HepG2 (cell line): Measurements from ENCODE around the gene GPALPP1.

Experiments
- CREB1 ChIP-seq, 2 experiments: fragments of 450-650 bp in 1 of 2; IDR thresholded peaks; 2 replicates each; pipeline ENCODE4 v1.6.1; 2016 to 2017; ENCODE audit warnings: control low read depth in 1 of 2, mild to moderate bottlenecking in 1 of 2, missing compliant biosample characterization in 1 of 2, missing genetic modification characterization in 1 of 2
- DRAP1 ChIP-seq: IDR thresholded peaks from 2 replicates; pipeline ENCODE4 v1.6.1; 2016; ENCODE audit warnings: missing genetic modification reagents, missing compliant biosample characterization
- ELK4 ChIP-seq: sonication (generic); formaldehyde crosslinking; IDR thresholded peaks from 2 replicates; pipeline ENCODE4 v1.9.0; 2021; ENCODE audit warnings: missing genetic modification reagents, borderline replicate concordance
- HMGXB4 ChIP-seq, 2 experiments: sonication (generic) in 1 of 2; formaldehyde crosslinking in 1 of 2; IDR thresholded peaks; 2 replicates each; pipeline versions ENCODE4 v1.4.0 to v1.6.1; 2018 to 2020; ENCODE audit warnings: missing genetic modification reagents in 2 of 2, borderline replicate concordance in 1 of 2, low read depth in 1 of 2, mild to moderate bottlenecking in 1 of 2, missing biosample characterization in 1 of 2
- NFRKB ChIP-seq: fragments of 450-650 bp; IDR thresholded peaks from 2 replicates; pipeline ENCODE4 v1.6.1; 2017
- SP1 ChIP-seq, 2 experiments: fragments of 450-650 bp in 1 of 2; sonication (generic) in 1 of 2; formaldehyde crosslinking in 1 of 2; IDR thresholded peaks; 2 replicates each; pipeline versions ENCODE4 v1.4.0 to v1.6.1; 2016 to 2020; ENCODE audit warnings: missing genetic modification reagents in 1 of 2
- TOPORS ChIP-seq: sonication (generic); formaldehyde crosslinking; IDR thresholded peaks from 2 replicates; pipeline ENCODE4 v1.8.0; 2023; ENCODE audit warnings: mild to moderate bottlenecking, missing genetic modification reagents
- ZNF605 ChIP-seq: sonication (generic); formaldehyde crosslinking; IDR thresholded peaks from 2 replicates; pipeline ENCODE4 v1.8.0; 2022; ENCODE audit warnings: mild to moderate bottlenecking, missing genetic modification reagents
- TF ChIP-seq, protein P1 (sequence below): sonication (generic); formaldehyde crosslinking; IDR thresholded peaks from 2 replicates; pipeline ENCODE4 v1.5.1; 2020; ENCODE audit warnings: mild to moderate bottlenecking, missing genetic modification reagents
- TF ChIP-seq, protein P2 (sequence below): sonication (generic); formaldehyde crosslinking; IDR thresholded peaks from 2 replicates; pipeline ENCODE4 v1.5.0; 2020; ENCODE audit warnings: mild to moderate bottlenecking, missing genetic modification reagents, moderate library complexity

- no peak for TF ChIP-seq HMGXB4 (CRISPR knock-in tag; IDR thresholded peaks at IDR 0.05; ENCODE audit: borderline replicate concordance in 1 of 2, low read depth in 1 of 2)
- TF ChIP-seq NFRKB: no peak
- TF ChIP-seq SP1 (IDR thresholded peaks at IDR 0.05): no peak
- TF ChIP-seq SP1 (CRISPR knock-in tag; IDR thresholded peaks at IDR 0.05): no peak
- TF ChIP-seq, protein P1, sequence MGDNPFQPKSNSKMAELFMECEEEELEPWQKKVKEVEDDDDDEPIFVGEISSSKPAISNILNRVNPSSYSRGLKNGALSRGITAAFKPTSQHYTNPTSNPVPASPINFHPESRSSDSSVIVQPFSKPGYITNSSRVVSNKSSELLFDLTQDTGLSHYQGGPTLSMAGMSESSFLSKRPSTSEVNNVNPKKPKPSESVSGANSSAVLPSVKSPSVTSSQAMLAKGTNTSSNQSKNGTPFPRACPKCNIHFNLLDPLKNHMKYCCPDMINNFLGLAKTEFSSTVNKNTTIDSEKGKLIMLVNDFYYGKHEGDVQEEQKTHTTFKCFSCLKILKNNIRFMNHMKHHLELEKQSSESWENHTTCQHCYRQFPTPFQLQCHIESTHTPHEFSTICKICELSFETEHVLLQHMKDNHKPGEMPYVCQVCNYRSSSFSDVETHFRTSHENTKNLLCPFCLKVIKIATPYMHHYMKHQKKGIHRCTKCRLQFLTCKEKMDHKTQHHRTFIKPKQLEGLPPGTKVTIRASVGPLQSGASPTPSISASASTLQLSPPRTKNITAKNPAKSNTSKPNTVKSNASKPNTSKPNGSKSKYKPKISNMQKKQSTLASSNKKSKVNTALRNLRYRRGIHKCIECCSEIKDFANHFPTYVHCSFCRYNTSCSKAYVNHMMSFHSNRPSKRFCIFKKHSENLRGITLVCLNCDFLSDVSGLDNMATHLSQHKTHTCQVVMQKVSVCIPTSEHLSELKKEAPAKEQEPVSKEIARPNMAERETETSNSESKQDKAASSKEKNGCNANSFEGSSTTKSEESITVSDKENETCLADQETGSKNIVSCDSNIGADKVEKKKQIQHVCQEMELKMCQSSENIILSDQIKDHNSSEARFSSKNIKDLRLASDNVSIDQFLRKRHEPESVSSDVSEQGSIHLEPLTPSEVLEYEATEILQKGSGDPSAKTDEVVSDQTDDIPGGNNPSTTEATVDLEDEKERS: no peak
- TF ChIP-seq DRAP1 (CRISPR knock-in tag): no peak
- TF ChIP-seq TOPORS (CRISPR knock-in tag): no peak
- no peak for TF ChIP-seq ELK4 (CRISPR knock-in tag)
- TF ChIP-seq, protein P2, sequence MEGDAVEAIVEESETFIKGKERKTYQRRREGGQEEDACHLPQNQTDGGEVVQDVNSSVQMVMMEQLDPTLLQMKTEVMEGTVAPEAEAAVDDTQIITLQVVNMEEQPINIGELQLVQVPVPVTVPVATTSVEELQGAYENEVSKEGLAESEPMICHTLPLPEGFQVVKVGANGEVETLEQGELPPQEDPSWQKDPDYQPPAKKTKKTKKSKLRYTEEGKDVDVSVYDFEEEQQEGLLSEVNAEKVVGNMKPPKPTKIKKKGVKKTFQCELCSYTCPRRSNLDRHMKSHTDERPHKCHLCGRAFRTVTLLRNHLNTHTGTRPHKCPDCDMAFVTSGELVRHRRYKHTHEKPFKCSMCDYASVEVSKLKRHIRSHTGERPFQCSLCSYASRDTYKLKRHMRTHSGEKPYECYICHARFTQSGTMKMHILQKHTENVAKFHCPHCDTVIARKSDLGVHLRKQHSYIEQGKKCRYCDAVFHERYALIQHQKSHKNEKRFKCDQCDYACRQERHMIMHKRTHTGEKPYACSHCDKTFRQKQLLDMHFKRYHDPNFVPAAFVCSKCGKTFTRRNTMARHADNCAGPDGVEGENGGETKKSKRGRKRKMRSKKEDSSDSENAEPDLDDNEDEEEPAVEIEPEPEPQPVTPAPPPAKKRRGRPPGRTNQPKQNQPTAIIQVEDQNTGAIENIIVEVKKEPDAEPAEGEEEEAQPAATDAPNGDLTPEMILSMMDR (CRISPR knock-in tag): no peak
- TF ChIP-seq ZNF605: no peak
- TF ChIP-seq CREB1 (IDR thresholded peaks at IDR 0.05): no peak
- TF ChIP-seq CREB1 (CRISPR knock-in tag; IDR thresholded peaks at IDR 0.05): no peak
These were observed 17.4 kb upstream of the GPALPP1 start for GRCh38 chr13:44971656-44972595.
